Suprapubic skin (tissue), 4 donors: ENCODE results near the gene PLXNA4. TPM values are rescaled to one million over a fixed set of nuclear protein-coding genes. Genes with fewer than 3 reads are reported as not detected.

Experiments
- DNase-seq, 2 donors: peaks; one replicate each; pipeline ENCODE4 v3.0.0-alpha.2; 2019; ENCODE audit warnings: low spot score in 2 of 2
- H3K27ac ChIP-seq: fragments of 200-600 bp; sonication (generic); one replicate; pipeline ENCODE4 v1.5.1; 2019
- H3K27me3 ChIP-seq: fragments of 200-600 bp; sonication (generic); one replicate; pipeline ENCODE4 v1.5.1; 2019
- H3K36me3 ChIP-seq: fragments of 200-600 bp; sonication (generic); one replicate; pipeline ENCODE4 v1.5.1; 2019
- H3K4me1 ChIP-seq: fragments of 200-600 bp; sonication (generic); one replicate; pipeline ENCODE4 v1.5.1; 2019
- H3K4me3 ChIP-seq: fragments of 200-600 bp; sonication (generic); one replicate; pipeline ENCODE4 v1.5.1; 2019; ENCODE audit warnings: mild to moderate bottlenecking
- H3K9me3 ChIP-seq: fragments of 200-600 bp; sonication (generic); one replicate; pipeline ENCODE4 v1.5.1; 2019
- EP300 ChIP-seq: sonication (generic); formaldehyde crosslinking; IDR thresholded peaks from one replicate; pipeline ENCODE4 v1.6.1; 2017; ENCODE audit warnings: antibody characterized with exemption
- POLR2A ChIP-seq, 2 donors: fragments of 450-650 bp; IDR thresholded peaks; one replicate each; pipeline ENCODE4 v1.6.1; 2017; ENCODE audit warnings: antibody characterized with exemption in 2 of 2, mild to moderate bottlenecking in 2 of 2, moderate library complexity in 2 of 2
- POLR2AphosphoS5 ChIP-seq, 3 donors: sonication (generic); formaldehyde crosslinking; IDR thresholded peaks; one replicate each; pipeline ENCODE4 v1.6.1; 2017; ENCODE audit warnings: antibody characterized with exemption in 3 of 3
- WGBS: methylation state at CpG from one replicate; pipeline ENCODE4 v1.1.5; 2018; 5-methylcytosine and 5-hydroxymethylcytosine counted together
- total RNA-seq, 4 donors: library from RNA; depleted of rRNA; stranded (reverse); fragments of >200 nt; gene quantifications; one replicate each; pipeline ENCODE4 v1.1.0, GENCODE V29; 2016
- TF ChIP-seq, protein P1 (sequence below), 2 donors: fragments of 200-600 bp in 1 of 2; fragments of 450-650 bp in 1 of 2; sonication (generic) in 1 of 2; IDR thresholded peaks; one replicate each; pipeline ENCODE4 v1.5.1; 2016 to 2019; ENCODE audit warnings: antibody characterized with exemption in 2 of 2, mild to moderate bottlenecking in 1 of 2, moderate library complexity in 1 of 2

PLXNA4 gene
- total RNA-seq, 4 donors from 2014 or later, result 5.4 to 10.7 (median 7.1) TPM

- no peaks in the 10 kb centered on the region for H3K9me3 ChIP-seq
- H3K27ac ChIP-seq, result no peak overlapping the region
- H3K4me3 ChIP-seq, result no peak overlapping the region
- H3K4me1 ChIP-seq, result no peaks in the 10 kb centered on the region
- no peak for DNase-seq
- TF ChIP-seq, protein P1, sequence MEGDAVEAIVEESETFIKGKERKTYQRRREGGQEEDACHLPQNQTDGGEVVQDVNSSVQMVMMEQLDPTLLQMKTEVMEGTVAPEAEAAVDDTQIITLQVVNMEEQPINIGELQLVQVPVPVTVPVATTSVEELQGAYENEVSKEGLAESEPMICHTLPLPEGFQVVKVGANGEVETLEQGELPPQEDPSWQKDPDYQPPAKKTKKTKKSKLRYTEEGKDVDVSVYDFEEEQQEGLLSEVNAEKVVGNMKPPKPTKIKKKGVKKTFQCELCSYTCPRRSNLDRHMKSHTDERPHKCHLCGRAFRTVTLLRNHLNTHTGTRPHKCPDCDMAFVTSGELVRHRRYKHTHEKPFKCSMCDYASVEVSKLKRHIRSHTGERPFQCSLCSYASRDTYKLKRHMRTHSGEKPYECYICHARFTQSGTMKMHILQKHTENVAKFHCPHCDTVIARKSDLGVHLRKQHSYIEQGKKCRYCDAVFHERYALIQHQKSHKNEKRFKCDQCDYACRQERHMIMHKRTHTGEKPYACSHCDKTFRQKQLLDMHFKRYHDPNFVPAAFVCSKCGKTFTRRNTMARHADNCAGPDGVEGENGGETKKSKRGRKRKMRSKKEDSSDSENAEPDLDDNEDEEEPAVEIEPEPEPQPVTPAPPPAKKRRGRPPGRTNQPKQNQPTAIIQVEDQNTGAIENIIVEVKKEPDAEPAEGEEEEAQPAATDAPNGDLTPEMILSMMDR (IDR thresholded peaks at IDR 0.05), result no peak
- no peak for TF ChIP-seq EP300
- TF ChIP-seq POLR2A (IDR thresholded peaks at IDR 0.05), result no peak
- TF ChIP-seq POLR2AphosphoS5 (IDR thresholded peaks at IDR 0.05), result no peak
- H3K36me3 ChIP-seq, result no peaks in the 10 kb centered on the region
- peaks cover 10% of the 10 kb centered on the region for H3K27me3 ChIP-seq
- WGBS, result 56% methylated on average over 4 of the region's 4 CpGs
These were observed 111.5 kb downstream of the PLXNA4 start for GRCh38 chr7:132464740-132465139.

DNA sequence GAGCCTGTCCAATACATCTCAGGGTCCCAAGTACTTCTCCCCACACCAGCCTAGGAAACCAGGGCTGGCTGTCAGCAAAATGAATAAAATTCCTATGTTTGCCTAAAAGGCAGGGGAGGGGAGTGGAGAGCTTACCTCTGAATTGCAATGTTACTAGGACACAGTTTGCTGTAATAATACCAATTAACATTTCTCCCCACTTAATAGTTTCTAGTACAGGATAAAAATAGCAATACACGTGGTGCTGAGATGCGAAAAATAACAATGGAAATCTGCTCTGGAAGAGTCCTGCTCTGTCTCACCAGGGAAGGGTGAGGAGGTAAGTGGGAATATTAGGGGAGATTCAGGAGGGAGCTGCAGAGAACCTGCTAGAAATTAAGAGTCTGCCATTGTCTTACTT, 112.3 kb downstream of the PLXNA4 start:
- no peak for DNase-seq
- no peaks in the 10 kb centered on the region for H3K4me1 ChIP-seq
- no peak overlapping the region for H3K4me3 ChIP-seq
- no peaks in the 10 kb centered on the region for H3K36me3 ChIP-seq
- WGBS, result 56% methylated on average over 2 of the region's 2 CpGs
- H3K9me3 ChIP-seq, result no peaks in the 10 kb centered on the region
- peaks cover 10% of the 10 kb centered on the region for H3K27me3 ChIP-seq
- no peak for TF ChIP-seq POLR2A (IDR thresholded peaks at IDR 0.05)
- TF ChIP-seq, protein P1 (IDR thresholded peaks at IDR 0.05), result no peak
- TF ChIP-seq POLR2AphosphoS5 (IDR thresholded peaks at IDR 0.05), result no peak
- no peak for TF ChIP-seq EP300
- no peak overlapping the region for H3K27ac ChIP-seq

- no peaks in the 10 kb centered on the region for H3K9me3 ChIP-seq
- TF ChIP-seq, protein P1 (IDR thresholded peaks at IDR 0.05), result no peak
- no peak for TF ChIP-seq POLR2AphosphoS5 (IDR thresholded peaks at IDR 0.05)
- TF ChIP-seq POLR2A (IDR thresholded peaks at IDR 0.05), result no peak
- no peak for TF ChIP-seq EP300
- H3K27ac ChIP-seq, result no peak overlapping the region
- no peaks in the 10 kb centered on the region for H3K4me1 ChIP-seq
- H3K4me3 ChIP-seq, result no peak overlapping the region
- 94% methylated on average over 2 of the region's 2 CpGs for WGBS
- no peak for DNase-seq
- H3K27me3 ChIP-seq, result peaks cover 10% of the 10 kb centered on the region
- H3K36me3 ChIP-seq, result no peaks in the 10 kb centered on the region
These were observed 113.8 kb downstream of the PLXNA4 start for GRCh38 chr7:132462478-132462877.

- no peaks in the 10 kb centered on the region for H3K4me1 ChIP-seq
- H3K36me3 ChIP-seq, result no peaks in the 10 kb centered on the region
- peaks cover 6% of the 10 kb centered on the region for H3K27me3 ChIP-seq
- H3K27ac ChIP-seq, result no peak overlapping the region
- WGBS, result 50% methylated on average over 2 of the region's 2 CpGs
- no peaks in the 10 kb centered on the region for H3K9me3 ChIP-seq
- no peak overlapping the region for H3K4me3 ChIP-seq
- TF ChIP-seq, protein P1 (IDR thresholded peaks at IDR 0.05), result no peak
- TF ChIP-seq POLR2AphosphoS5 (IDR thresholded peaks at IDR 0.05) (no peak), POLR2A (IDR thresholded peaks at IDR 0.05) (no peak), EP300 (no peak)
- no peak for DNase-seq
These were observed 115.2 kb downstream of the PLXNA4 start for GRCh38 chr7:132461032-132461592.

- Histone ChIP-seq H3K36me3 (no peaks in the 10 kb centered on the region), H3K9me3 (no peaks in the 10 kb centered on the region), H3K4me1 (no peaks in the 10 kb centered on the region), H3K4me3 (no peak overlapping the region), H3K27ac (no peak overlapping the region), H3K27me3 (no peaks in the 10 kb centered on the region)
- no peak for DNase-seq
- TF ChIP-seq, protein P1 (IDR thresholded peaks at IDR 0.05), result no peak
- TF ChIP-seq POLR2AphosphoS5 (IDR thresholded peaks at IDR 0.05), result no peak
- TF ChIP-seq POLR2A (IDR thresholded peaks at IDR 0.05), result no peak
- TF ChIP-seq EP300, result no peak
- WGBS, result 87% methylated on average over 10 of the region's 10 CpGs
These were observed 117.5 kb downstream of the PLXNA4 start for GRCh38 chr7:132458729-132459128.
